HG03025 (cell line): ENCODE data around the gene PLD2.

Experiments used
- ATAC-seq: cut with Tn5 transposase; IDR thresholded peaks from one replicate; pipeline ENCODE4 v1.9.1; 2021; ENCODE audit warnings: mild to moderate bottlenecking, moderate library complexity; ENCODE audit not compliant: unreplicated experiment, low FRiP score

The PLD2 gene

GRCh38 chr17:4827399-4827798 is 20.4 kb downstream of the PLD2 start:
- ATAC-seq: no peak

DNA sequence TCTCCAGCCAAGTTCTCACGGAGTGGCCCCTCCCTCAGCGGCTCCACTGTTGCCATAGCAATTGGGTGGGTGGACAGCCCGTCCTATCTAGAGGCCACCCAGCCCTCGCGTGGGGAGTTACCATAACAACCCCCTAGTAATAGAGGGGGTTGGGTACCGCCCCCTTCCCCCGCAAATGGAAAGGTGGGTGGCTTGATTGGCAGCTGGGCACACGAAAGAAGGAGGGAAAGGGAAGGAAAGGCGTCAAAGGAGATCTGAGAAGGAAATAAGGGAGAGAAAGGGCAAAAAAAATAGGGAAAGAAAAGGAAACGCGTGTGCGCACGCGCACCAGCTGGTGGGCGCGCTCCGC is 25.9 kb downstream of the PLD2 start:
- ATAC-seq: peak; percentile 2

DNA sequence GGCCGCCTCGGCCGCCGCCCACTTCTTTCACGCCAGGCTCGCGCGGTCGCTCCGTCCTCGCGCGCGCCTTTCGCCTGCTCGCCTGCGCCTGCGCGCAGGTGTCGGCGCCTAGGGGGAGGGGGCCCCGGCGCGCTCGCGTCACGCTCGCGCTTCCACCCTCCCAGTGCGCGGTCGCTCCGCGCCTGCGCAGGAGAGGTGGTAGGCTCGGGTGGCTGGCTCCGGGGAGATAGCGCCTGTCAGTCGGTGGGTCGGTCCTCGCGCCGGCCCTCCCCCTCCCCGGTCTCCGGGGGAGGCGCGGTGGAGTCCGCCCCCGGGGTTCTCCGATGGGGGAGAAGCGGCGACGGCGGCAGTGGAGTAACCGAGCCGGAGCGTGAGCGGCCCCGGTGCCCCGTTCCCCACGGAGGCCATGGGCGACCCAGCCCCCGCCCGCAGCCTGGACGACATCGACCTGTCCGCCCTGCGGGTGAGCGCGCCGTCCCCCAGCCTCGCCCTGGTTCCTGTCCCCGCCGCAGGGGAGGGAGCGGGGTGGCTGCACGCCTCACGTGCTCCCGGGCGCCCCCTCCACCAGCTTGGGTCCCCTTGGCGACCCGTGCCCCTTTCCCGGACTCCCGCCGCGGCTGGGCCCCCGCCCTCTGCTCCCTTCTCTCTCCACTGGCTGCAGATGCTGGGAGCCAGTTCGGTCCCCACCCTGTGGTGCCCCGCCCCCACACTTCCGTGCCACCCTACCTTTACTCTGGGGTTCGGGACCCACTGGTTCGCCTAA is 26.4 kb downstream of the PLD2 start, which contains the start of gene MINK1:
MINK1 (plus strand) TSS at position 163 of the 763 bp plus-strand sequence; CDS start at position 407, 244 bp downstream.
- ATAC-seq: peak; percentile 86

DNA sequence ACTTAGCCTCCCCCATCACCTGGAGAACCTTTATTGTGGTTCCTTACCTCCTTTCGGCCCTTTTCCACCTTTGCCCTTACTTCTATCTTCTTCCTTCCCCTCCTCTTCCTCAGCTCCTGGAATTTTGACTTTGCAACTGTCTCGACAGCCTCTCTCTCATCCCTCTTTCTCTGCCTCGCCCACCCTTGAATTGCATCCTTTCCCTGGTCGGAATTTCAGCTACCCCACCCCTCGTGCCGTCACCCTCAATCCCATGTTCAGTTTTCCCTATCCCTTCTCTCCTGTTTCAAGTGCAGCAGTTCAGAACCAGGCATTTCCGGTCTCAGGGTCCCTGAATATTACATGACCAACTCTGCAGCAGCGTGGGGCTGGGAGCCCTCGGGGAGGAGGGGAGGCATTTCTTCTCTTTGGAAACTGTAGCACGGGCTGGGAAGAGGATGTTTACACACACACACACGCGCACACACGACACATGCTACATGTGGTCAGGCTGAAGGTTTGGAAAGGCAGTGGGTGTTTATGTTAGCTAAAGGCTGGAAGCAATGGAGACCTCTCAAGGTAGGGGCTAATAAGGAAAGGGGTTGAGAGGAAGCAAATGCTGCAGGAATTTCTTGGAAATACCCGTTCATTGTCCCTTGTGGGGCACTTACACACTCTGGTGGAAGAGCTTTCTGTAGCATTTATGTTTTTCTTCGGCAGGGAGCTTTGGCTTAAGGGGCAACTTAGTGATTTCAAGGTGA is 27.2 kb downstream of the PLD2 start:
- ATAC-seq: no peak

DNA sequence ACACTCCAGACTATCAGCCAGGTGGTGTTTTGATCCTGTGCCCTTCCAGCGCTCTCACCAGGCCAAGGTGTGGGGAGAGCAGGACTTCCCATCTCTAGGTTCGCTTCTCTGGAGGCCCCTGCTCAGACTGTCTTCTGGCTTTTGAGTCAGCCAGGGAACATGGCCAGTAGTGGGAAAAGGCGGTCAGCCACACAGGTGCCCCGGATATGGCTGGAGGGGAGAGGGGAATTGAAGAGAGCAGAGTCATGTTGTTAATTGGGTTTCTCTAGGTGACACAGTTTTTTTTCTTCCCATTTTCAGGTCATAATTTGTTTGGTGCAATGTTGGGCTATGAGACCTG is 27.7 kb downstream of the PLD2 start:
- no peak for ATAC-seq

DNA sequence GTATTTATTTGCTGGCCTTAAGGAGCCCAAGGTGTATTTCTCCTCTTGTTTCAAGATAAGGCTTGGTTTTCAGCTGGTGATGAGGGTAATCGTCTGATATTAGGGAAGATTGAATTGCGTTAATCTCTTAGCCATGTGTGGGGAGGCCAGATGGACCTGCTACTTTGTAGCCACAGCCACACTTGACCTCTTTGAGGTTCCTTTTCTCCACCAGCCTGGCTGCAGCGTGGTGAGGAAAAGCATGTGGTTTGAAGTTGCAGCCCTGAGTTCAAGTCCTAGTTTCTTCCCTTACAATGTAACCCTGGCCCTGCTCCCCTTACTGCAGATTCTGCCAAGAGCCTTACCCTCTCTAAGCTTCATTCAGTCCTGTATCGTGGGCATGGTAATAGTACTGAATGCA is 29.3 kb downstream of the PLD2 start:
- no peak for ATAC-seq

GRCh38 chr17:4837471-4838308 is 30.7 kb downstream of the PLD2 start:
- ATAC-seq: no peak

GRCh38 chr17:4838309-4838785 is 31.4 kb downstream of the PLD2 start:
- ATAC-seq: no peak

GRCh38 chr17:4839221-4839620 is 32.3 kb downstream of the PLD2 start:
- no peak for ATAC-seq

DNA sequence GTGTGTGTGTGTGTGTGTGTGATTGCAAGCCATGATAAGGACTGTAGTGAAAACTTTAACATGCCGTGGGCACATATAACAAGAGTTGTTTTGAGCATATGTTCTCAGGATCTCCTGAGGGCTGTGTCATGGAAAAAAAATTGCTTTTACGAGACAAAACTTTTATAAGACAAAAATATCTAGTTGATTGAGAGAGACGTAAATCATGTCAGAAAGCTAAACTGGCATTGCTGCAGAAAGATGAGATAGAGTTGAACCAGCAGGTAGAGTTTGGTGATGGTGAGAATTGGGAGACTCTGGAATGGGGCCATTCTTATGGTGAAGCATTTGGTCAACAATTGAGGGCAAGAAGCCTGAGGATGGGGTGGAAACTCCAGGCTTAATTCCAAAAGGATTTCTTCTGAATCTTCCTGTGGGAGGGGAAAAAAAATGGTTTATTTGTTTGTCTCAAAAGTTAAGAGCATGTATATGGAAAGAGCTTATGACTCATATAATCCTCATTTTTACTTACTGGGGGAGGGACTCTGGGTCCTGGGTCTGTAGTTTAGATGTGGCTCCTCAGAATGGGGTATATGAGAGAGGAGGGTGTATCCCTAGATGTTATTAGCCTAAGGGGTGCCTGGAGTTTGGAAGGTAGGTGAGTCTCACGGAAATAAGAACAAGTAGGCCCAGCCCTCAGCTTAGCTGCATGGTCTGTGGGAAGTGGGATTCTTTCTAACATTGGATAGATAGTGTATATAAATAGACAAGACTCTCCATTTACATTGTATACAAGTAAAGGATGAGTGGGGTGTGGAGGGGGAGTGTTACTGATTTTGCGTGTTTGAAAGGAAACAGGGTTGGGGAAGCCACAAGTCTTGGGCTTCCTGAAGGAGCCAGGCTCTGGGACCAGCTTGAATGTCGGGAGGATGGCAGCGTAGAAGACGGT is 33.3 kb downstream of the PLD2 start:
- ATAC-seq: no peak

GRCh38 chr17:4840893-4841242 is 33.9 kb downstream of the PLD2 start:
- no peak for ATAC-seq

DNA sequence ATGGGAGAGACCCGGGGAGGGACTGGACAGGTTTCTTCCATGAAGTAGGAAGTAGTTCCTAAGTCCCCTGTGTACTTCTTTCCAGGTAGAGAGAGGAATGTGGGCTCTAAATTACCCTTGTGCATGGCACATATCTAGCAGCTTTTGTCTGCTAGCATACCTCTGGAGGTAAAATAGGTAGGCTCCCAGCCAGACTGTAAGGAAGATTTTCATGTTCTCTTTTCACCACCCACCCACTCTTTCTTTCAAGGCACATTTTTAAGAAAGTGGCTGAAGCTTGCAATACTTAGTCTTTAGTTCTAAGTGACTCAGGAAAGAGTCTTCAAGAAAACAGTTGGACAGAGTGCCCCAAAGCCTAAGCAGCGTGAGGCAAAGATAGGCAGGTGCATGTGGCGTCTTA is 35.4 kb downstream of the PLD2 start:
- no peak for ATAC-seq

DNA sequence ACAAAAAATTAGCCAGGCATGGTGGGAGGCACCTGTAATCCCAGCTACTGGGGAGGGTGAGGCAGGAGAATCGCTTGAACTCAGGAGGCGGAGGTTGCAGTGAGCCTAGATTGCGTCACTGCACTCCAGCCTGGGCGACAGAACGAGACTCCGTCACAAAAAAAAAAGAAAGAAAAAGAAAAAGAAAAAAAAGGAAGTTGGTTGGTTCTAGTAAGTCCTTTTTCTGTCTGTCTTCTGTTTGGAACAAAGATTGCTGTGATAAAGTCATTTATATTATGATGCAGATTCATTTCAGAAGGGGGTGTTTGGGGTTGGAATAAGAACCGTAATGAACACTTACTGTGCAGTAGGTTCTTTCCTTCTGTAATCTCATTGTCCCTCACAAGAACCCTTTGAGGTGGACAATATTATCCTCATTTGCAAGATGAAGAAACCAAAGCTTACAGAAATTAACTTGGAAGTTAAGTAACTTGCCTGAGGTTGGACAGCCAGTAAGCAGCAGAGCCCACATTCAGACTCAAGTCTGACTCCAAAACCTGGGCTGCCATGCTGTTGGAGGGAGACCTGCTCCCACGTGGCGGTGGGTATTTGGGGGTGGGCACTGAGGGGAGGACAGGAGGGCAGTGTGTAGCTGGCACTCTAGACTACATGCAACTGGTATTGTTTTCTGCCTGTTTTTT is 36.5 kb downstream of the PLD2 start:
- no peak for ATAC-seq

DNA sequence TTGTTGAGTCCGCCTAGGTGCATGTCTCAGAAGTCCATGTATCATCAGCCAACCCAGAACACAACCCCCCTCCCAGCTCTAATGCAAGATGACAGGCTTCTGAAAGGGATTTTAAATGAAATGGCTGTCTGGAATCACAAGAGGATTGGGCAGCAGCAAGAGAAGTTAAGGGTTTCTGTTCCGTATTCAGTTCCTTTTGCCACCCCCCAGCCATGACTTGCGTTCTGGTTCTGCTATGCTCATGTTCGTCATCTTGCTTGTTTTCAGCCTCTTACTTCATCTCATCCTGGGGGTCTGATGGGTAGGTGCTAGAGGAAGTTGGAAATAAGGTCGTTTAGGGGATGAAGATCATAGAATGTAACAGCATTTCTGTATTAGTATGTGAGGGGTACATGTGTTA is 38.2 kb downstream of the PLD2 start:
- no peak for ATAC-seq

DNA sequence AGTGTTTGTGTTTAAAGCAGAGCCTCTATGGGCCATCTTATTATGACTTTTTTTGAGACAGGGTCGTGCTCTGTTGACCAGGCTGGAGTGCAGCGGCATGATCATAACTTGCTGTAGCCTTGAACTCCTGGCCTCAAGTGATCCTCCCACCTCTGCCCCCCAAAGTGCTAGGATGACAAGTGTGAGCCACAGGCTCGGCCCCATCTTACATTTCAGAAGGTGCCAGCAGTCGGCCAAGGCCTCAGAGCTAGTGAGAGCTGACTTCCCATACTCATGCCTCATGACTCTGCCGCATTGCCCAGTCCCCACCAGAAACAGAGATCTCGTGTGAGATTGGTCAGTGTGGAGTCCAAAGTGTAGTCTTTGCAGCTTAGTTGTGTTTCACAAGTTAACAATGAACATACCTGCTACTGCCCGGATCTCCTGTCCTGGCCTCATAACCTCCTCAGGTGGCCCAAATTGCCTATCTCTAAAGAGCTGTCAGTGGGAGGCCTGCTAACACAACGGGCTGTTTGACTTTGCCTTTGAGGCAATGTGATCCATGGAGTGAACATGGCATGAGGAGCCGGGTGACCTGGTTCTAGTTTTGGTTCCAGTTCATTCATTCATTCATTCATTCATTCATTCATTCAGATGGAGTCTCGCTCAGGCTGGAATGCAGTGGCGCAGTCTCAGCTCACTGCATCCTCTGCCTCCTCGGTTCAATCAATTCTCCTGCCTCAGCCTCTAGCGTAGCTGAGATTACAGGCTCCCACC is 39.9 kb downstream of the PLD2 start:
- no peak for ATAC-seq

DNA sequence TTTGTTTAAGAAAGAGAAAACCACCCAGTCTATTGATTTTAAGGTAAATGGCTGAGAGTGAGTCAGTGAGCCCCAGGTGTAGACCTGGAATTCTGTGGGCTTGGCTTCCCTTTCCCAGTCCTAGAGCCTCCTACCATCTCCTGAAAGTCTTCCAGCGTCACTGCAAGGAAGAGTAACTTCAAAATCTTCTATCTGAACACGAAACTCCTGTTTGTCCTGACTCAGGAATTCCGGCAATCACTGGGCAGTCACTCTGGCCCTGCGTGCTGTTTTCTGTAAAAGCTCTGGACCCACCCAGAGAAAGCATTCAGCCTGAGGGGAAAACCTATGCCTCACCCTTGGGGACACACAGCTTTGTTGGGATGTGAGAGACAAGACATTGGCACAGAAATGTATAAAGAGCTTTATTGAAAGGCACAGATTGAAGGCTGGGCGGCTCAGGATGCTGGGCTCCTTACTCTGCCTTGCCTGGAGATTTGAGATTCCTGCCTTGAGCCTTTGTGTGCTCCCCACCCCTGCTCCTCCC is 42.1 kb downstream of the PLD2 start:
- ATAC-seq: no peak

DNA sequence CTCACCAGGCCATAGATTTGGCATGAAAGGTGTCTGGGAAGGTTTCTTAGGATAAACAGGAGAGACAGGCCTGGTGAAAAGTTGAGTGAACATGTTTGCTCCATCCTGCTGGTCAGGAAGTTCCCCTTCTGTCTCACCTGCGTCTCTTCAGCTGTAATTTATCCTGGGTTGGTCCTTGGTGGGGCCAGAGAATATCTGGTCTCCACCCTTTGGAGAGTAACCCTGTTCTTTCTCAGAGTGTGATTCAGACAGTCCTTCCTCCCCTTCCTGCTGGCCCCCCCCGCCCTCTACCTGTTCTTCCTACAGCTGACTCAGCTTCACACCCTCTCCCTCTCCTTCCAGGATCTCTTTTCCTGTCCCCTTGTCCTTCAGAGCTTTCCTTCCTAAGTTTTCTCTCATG is 43.3 kb downstream of the PLD2 start:
- no peak for ATAC-seq

GRCh38 chr17:4851084-4851483 is 44.1 kb downstream of the PLD2 start:
- no peak for ATAC-seq
